Measurements from ENCODE around the gene TOR2A. TPM values are rescaled to one million over a fixed set of nuclear protein-coding genes. Genes with fewer than 3 reads are reported as not detected.

TOR2A gene
- total RNA-seq, 1 experiment from 2014 or later, result 27.7 TPM

DNA sequence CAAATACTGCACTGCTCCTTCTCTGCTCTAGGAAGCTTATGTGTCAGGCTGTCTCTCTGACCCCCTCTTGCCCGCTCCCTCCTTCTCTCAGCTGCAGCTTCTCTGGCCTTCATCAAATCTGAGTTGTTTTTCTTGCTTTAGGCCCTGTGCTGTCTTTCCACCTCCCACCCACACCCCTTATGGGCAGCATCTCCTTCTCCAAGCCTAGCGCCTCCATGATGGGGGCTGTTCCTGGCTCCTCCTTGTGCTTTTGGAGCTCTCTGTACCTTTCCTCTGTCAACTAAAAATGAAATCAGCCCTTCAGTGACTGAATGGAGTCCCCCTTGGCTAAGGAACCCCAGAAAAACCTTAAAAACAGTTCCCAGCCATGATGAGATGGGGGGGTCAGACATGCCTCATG, 35.0 kb downstream of the TOR2A start:
- no peak for DNase-seq (ENCODE audit: low read depth)

- DNase-seq (ENCODE audit: low read depth), result no peak
Observed at GRCh38 chr9:127698985-127699670, 36.0 kb downstream of the TOR2A start.

DNA sequence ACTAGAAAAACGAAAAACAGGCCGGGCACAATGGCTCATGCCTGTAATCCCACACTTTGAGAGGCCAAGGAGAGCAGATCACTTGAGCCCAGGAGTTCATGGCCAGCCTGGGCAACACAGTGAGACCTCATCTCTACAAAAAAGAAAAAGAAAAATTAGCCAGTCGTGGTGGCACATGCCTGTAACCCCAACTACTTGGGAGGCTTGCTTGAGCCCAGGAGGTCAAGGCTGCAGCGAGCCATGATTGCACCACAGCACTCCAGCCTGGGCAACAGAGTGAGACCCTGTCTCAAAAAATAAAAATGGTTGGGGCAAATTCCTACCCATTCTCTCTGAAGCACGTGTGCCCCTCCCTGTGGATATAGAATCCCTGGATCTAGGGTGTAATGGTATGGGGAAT, 36.7 kb downstream of the TOR2A start:
- no peak for DNase-seq (ENCODE audit: low read depth)

DNA sequence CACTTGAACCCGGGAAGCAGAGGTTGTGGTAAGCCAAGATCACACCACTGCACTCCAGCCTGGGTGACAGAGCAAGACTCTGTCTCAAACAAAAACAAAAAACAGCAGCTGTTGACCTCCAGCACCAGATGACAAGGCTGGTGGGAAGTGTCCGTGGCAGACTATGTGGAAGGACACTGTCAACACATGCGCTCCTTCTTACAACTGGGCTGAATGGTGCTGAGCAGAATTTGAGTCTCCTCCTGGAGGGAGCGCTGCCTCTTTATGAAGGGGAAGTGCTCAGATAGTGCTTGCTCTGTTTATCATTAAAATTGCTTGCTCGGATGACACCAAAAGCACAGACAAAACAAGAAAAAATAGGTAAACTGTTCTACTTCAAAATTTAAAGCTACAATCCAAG, 37.5 kb downstream of the TOR2A start:
- DNase-seq (ENCODE audit: low read depth), result no peak

DNA sequence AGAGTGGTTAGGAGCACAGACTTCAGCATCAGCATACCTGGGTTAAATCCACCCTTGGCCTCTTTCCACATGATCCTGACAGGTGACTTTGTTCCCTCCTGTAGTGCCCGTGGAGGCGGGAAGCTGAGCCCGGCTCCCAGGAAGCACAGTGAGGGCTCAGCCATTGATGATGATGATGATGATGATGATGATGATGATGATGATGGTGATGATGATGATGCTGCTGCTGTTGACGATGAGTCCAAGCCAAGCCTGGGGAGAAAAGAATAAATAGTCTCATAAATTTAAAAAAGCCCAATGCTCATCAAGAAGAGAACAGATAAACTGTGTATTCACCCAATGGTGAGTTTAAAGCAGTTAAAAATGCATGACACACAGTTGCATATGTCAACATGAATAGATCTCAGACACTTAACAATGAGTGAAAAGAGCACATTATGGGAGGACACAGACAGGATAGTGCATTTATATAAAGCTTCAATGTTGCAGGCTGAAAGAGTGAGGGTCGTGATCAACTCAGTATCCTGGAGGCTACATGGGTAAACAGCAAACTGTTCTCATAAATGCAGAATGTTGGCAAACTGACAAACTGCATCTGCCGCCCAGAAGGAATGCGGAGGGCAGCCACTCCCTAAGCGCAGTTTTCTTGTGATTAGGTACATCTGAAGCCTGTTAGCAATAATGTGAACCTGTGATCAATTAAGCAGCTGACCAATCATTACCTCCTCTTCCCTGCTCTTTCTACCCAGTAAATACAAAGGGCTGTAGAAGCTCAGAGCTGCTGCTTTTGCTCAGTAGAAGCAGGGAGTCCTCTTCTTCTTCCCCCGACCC, 40.0 kb downstream of the TOR2A start:
- no peak for DNase-seq (ENCODE audit: low read depth)

DNA sequence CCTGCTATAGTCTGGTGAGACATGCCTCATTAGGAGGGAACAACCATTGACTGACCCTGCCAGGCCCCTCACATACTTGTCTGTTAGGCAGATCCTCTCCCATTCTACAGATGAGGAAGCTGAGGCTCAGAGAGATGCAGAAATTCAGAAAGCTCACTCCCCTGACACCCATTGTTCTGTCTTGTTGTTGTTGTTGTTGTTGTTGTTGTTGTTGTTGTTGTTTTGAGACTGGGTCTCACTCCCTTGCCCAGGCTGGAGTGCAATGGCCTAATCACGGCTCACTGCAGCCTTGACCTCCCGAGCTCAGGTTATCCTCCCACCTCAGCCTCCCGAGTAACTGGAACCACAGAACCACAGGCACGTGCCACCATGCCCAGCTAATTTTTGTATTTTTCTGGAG, 41.4 kb downstream of the TOR2A start:
- DNase-seq (ENCODE audit: low read depth), result no peak

DNA sequence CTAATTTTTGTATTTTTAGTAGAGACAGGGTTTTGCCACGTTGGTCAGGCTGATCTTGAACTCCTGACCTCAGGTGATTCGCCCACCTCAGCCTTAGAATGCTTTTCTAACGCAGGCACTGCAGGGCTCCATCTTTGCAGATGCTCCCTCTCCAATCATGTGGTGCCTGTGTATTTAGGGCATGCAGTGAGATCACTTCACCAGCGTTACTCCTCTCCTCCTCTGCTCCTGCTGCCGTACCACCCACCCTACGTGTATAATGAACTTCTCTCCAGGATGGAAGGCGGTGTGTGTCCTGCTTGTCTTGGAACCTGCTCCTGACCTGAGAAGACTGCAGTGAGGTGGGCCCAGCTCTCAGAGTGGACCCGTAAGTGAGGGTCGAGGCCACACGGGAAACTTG, 42.0 kb downstream of the TOR2A start:
- no peak for DNase-seq (ENCODE audit: low read depth)

DNA sequence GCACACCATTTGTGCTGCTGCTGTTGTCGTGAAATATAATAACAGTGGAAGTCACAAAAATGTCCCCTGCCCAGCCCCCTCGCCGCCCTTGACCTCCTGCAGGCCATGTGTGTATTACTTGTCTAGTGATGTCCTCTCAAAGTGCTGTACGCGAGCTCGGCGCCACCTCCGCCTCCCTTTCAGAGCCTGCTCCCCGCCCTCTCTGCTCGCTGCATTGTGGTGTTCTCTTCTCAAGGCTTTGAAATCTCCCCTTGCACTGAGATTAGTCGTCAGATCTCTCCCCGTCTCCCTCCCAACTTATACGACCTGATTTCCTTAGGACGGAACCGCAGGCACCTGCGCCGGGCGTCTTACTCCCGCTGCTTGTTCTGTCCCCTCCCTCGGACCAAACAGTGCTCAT, 43.0 kb downstream of the TOR2A start:
- no peak for DNase-seq (ENCODE audit: low read depth)

DNA sequence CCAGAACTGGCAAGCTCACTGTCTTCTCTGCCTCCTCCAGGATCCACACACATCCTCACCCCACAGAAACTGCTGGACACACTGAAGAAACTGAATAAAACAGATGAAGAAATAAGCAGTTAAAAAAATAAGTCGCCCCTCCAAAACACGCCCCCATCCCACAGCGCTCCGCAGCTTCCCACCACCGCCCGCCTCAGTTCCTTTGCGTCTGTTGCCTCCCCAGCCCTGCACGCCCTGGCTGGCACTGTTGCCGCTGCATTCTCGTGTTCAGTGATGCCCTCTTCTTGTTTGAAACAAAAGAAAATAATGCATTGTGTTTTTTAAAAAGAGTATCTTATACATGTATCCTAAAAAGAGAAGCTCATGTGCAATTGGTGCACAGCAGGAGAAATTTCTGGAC, 44.4 kb downstream of the TOR2A start:
- no peak for DNase-seq (ENCODE audit: low read depth)

DNA sequence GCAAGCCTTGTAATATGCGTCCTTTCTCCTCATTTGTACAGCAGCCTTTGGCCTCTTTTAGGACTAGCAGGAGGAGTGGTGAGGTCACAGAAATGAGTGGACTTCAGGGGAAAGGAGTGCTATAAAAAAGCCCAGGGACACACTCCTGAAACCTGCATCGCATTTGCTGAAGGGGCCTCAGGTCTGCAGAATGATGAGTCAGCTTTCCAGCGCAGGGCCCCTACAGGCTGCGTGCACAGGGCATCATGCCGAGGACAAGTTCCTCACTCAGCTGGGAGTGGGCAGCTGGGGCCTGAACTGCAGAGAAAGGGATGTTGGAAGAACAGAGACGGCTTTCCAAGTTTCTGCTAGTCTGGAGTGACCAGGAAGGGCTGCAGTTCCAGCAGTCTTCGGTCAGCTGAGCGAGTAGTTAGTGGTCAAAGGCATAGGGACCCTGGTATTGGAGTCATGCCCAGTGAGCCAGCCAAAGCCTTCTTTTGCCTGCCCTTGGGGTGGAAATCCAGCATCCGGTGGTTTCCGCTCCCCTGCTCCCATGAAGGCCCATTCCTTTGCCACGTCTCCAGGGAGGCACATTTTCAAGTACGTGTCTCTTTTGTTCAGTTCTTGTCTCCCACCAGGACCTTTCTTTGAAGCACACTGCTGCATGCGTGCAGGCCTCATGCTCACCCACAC, 45.6 kb downstream of the TOR2A start:
- DNase-seq (ENCODE audit: low read depth), result no peak

- no peak for DNase-seq (ENCODE audit: low read depth)
Observed at GRCh38 chr9:127686461-127687393, 48.4 kb downstream of the TOR2A start.

- DNase-seq (ENCODE audit: low read depth), result no peak
Observed at GRCh38 chr9:127684576-127684975, 50.5 kb downstream of the TOR2A start.

- DNase-seq (ENCODE audit: low read depth), result no peak
Observed at GRCh38 chr9:127683723-127684122, 51.4 kb downstream of the TOR2A start.

DNA sequence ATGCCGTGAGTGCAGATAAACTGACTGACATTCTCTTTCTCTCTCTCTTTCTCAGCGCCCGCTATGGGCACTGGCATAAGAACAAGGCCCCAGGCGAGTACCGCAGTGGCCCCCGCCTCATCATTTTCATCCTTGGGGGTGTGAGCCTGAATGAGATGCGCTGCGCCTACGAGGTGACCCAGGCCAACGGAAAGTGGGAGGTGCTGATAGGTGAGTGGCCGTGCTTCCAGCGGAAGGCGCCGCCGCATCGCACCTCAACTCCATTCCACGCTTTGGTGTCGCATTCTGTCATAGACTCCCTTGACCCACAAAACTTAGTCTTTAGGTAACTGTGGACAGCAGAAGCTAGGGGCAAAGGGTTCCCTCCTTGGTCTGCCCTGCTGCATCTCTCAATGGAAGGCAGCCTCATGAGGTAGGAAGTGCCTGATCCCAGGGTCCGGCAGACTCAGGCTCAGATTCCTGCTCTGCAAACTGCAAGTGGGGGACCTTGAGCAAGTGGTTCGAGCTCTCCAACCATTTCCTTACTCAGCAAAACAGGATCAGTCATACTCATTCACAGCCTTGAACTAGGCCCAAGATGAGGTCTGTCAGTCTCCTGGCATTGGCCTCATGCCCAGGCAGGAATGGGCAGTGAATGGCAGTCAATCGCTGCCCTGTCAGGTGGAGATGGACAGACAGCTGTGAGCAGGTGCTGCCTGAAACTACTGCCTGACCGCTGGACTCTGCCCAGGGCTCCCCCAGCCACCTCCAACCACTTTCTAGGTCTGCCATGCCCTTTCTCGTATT, 52.5 kb downstream of the TOR2A start:
- DNase-seq (ENCODE audit: low read depth), result no peak

Other genes with a start within 250 kb of the TOR2A start
- 9.6 and 10.4 TPM in 2 replicates for gene STXBP1, start 123.0 kb downstream of the TOR2A start, total RNA-seq (2014; rRNA removed; shearing (Covaris generic))
- not detected in 2 replicates for gene CFAP157, start 28.3 kb downstream of the TOR2A start, total RNA-seq (2014; rRNA removed; shearing (Covaris generic))
- gene PTRH1, start 19.6 kb downstream of the TOR2A start, total RNA-seq (2014; rRNA removed; shearing (Covaris generic)), result 27.1 and 33.3 TPM in 2 replicates
- not detected in 2 replicates for gene TTC16, start 19.2 kb downstream of the TOR2A start, total RNA-seq (2014; rRNA removed; shearing (Covaris generic))
- not detected in 2 replicates for gene SH2D3C, start 43.4 kb upstream of the TOR2A start, total RNA-seq (2014; rRNA removed; shearing (Covaris generic))
- gene CDK9, start 50.7 kb upstream of the TOR2A start, total RNA-seq (2014; rRNA removed; shearing (Covaris generic)), result 49.4 and 73.6 TPM in 2 replicates
- gene FPGS, start 67.6 kb upstream of the TOR2A start, total RNA-seq (2014; rRNA removed; shearing (Covaris generic)), result 84.1 and 87.0 TPM in 2 replicates
- gene ENG, start 119.4 kb upstream of the TOR2A start, total RNA-seq (2014; rRNA removed; shearing (Covaris generic)), result 23.0 and 34.1 TPM in 2 replicates
- gene AK1, start 142.4 kb upstream of the TOR2A start, total RNA-seq (2014; rRNA removed; shearing (Covaris generic)), result 47.0 and 59.7 TPM in 2 replicates
- gene ST6GALNAC6, start 164.3 kb upstream of the TOR2A start, total RNA-seq (2014; rRNA removed; shearing (Covaris generic)), result 37.4 and 38.9 TPM in 2 replicates
- gene ST6GALNAC4, start 181.7 kb upstream of the TOR2A start, total RNA-seq (2014; rRNA removed; shearing (Covaris generic)), result 35.3 and 43.4 TPM in 2 replicates
- gene PIP5KL1, start 195.5 kb upstream of the TOR2A start, total RNA-seq (2014; rRNA removed; shearing (Covaris generic)), result 0.73 and 0.98 TPM in 2 replicates
- 92.5 and 128 TPM in 2 replicates for gene DPM2, start 202.6 kb upstream of the TOR2A start, total RNA-seq (2014; rRNA removed; shearing (Covaris generic))
- 3.4 and 6.8 TPM in 2 replicates for gene EEIG1, start 245.7 kb upstream of the TOR2A start, total RNA-seq (2014; rRNA removed; shearing (Covaris generic))

Data from HT1080 (cell line).